ENCODE data around the gene NHERF2.

NHERF2 gene

DNA sequence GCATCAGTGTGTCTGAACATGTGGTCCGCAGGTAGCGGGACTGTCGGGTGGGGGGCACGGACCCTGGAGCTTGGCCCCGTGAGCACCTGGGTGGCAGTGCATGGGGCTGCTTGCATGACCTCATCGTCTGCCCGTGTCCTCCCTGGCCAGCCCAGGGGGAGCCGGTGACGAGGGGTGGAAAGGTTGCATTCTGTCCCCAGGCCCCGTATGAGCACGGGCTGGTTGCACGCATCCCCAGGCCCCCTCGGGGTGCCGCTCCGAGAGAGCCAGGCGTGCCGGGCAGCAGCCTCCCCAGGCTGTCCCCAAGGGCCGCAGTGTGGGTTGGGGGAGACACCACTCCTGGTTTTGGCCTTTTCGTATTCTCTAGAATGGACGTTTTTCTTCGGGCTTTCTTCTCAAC is 51.0 kb downstream of the NHERF2 start:
- Histone ChIP-seq H3K4me1 (ENCODE audit: control insufficient read depth, low read depth, low read length) (no peaks in the 10 kb centered on the region), H3K9ac (ENCODE audit: low read length) (no peak overlapping the region), H3K27me3 (ENCODE audit: control insufficient read depth, insufficient read depth, low read length) (no peaks in the 10 kb centered on the region), H3K4me3 (ENCODE audit: low read length) (no peak overlapping the region), H3K27ac (ENCODE audit: low read length) (no peak overlapping the region), H3K9me3 (ENCODE audit: control insufficient read depth, low read depth, low read length) (no peaks in the 10 kb centered on the region), H3K36me3 (ENCODE audit: control insufficient read depth, low read depth, low read length) (peaks cover 10% of the 10 kb centered on the region)

DNA sequence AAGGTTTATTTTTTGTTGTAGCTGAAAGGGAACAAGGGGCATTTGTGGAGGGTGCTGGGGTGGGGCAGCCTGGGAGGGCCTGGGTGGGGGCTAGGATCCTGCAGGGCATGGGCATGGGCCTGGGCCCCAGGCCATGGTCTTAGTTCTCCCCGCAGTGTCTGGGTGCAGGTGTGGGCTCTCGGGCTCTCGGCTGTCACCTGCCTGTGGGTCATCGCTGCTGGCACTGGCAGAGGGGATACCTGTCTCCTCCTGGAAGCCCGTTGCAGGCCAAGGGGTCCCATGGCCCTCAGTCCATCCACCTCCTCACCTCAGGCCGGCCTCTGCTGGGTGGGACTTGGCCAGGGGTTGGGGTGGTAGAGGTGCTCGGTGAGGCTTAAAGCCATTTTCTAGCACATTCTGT is 51.4 kb downstream of the NHERF2 start:
- Histone ChIP-seq H3K36me3 (ENCODE audit: control insufficient read depth, low read depth, low read length) (peaks cover 6% of the 10 kb centered on the region), H3K27me3 (ENCODE audit: control insufficient read depth, insufficient read depth, low read length) (no peaks in the 10 kb centered on the region), H3K4me1 (ENCODE audit: control insufficient read depth, low read depth, low read length) (no peaks in the 10 kb centered on the region), H3K9me3 (ENCODE audit: control insufficient read depth, low read depth, low read length) (no peaks in the 10 kb centered on the region), H3K27ac (ENCODE audit: low read length) (no peak overlapping the region), H3K9ac (ENCODE audit: low read length) (no peak overlapping the region), H3K4me3 (ENCODE audit: low read length) (no peak overlapping the region)

DNA sequence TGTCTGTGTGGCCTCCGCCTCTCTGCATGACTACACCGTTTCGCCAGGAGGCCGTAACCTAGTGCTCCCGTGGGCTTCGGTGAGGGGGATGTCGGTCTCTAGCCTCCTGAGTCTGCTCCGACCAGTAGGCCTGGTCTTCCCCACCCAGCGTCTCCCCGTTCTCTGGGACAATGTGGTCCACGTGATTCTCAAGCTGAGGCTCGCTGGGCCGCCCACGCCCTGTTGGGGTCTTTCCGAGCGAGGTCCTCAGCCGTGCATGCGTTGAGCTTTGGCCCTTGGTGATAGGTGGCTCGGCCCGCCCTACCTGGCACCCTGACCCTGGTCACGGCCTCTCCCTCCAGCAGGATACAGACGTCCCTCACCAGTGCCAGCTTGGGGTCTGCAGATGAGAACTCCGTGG is 52.0 kb downstream of the NHERF2 start:
- Histone ChIP-seq H3K36me3 (ENCODE audit: control insufficient read depth, low read depth, low read length) (peaks cover 4% of the 10 kb centered on the region), H3K9me3 (ENCODE audit: control insufficient read depth, low read depth, low read length) (no peaks in the 10 kb centered on the region), H3K27me3 (ENCODE audit: control insufficient read depth, insufficient read depth, low read length) (no peaks in the 10 kb centered on the region), H3K4me1 (ENCODE audit: control insufficient read depth, low read depth, low read length) (no peaks in the 10 kb centered on the region), H3K9ac (ENCODE audit: low read length) (no peak overlapping the region), H3K4me3 (ENCODE audit: low read length) (no peak overlapping the region), H3K27ac (ENCODE audit: low read length) (no peak overlapping the region)

DNA sequence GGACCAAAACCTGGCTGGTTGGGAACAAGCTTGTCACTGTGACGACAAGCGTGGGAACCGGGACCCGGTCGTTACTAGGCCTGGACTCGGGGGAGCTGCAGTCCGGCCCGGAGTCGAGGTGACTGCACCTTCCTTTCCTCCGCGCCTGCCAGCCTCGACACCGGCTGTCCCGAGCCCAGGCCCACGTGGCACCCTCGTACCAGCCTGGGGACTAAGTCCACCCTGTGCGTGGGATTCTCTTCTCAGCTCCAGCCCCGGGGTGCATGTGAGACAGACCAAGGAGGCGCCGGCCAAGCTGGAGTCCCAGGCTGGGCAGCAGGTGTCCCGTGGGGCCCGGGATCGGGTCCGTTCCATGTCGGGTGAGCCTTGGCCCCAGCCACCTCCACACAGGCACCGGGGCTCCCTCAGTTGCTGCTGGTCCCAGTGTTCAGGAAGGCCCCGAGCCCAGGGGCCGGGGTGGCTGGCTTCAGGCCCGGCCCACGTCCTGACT is 52.7 kb downstream of the NHERF2 start:
- Histone ChIP-seq H3K36me3 (ENCODE audit: control insufficient read depth, low read depth, low read length) (peaks cover 4% of the 10 kb centered on the region), H3K9me3 (ENCODE audit: control insufficient read depth, low read depth, low read length) (no peaks in the 10 kb centered on the region), H3K9ac (ENCODE audit: low read length) (no peak overlapping the region), H3K4me1 (ENCODE audit: control insufficient read depth, low read depth, low read length) (no peaks in the 10 kb centered on the region), H3K27ac (ENCODE audit: low read length) (no peak overlapping the region), H3K4me3 (ENCODE audit: low read length) (no peak overlapping the region), H3K27me3 (ENCODE audit: control insufficient read depth, insufficient read depth, low read length) (no peaks in the 10 kb centered on the region)

DNA sequence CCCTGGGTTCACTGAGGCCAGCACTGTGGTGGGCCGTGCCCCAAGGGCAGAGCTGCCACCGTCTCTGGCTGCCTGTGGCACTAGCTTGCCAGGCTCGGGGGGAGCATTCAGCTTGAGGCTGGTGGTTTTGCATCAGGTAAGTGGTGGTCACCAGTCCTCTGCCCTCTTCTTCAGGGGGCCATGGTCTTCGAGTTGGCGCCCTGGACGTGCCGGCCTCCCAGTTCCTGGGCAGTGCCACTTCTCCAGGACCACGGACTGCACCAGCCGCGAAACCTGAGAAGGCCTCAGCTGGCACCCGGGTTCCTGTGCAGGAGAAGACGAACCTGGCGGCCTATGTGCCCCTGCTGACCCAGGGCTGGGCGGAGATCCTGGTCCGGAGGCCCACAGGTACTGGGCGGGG is 53.3 kb downstream of the NHERF2 start:
- Histone ChIP-seq H3K27me3 (ENCODE audit: control insufficient read depth, insufficient read depth, low read length) (no peaks in the 10 kb centered on the region), H3K27ac (ENCODE audit: low read length) (no peak overlapping the region), H3K9me3 (ENCODE audit: control insufficient read depth, low read depth, low read length) (no peaks in the 10 kb centered on the region), H3K9ac (ENCODE audit: low read length) (no peak overlapping the region), H3K4me3 (ENCODE audit: low read length) (no peak overlapping the region), H3K4me1 (ENCODE audit: control insufficient read depth, low read depth, low read length) (no peaks in the 10 kb centered on the region), H3K36me3 (ENCODE audit: control insufficient read depth, low read depth, low read length) (peaks cover 4% of the 10 kb centered on the region)

DNA sequence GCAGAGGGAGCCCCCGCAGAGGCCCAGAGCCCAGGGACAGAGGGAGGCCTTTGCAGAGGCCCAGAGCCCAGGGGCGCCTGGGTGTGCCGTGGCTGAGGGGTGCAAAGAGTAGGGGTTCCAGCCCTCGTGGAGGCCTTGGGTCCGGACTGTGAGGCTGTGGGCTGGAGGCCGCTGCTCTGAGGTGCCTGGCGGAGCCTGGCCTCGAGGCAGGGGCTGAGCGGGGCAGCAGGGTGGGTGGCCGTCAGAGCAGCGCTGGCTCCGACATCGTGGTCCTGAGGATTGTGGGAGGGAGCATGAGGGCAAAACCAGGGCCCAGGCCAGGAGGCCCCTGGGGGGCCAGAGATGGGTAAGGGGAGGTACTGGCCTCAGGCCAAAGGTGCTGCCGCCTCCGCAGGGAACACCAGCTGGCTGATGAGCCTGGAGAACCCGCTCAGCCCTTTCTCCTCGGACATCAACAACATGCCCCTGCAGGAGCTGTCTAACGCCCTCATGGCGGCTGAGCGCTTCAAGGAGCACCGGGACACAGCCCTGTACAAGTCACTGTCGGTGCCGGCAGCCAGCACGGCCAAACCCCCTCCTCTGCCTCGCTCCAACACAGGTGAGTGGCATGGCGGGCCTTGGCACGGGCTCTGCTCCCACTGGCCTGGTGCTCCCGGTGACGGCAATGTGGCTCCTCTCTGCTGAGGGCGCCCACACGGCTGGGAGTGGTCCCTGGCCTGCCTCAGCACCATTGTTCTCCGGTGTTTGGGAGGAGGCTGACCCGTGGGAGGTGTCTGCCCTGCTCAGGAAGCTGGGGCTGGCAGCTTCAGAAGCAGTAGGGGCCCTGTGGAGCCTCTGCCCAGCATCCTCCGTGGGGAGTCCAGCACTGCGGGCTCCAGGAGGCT is 54.7 kb downstream of the NHERF2 start:
- Histone ChIP-seq H3K4me1 (ENCODE audit: control insufficient read depth, low read depth, low read length) (no peaks in the 10 kb centered on the region), H3K9me3 (ENCODE audit: control insufficient read depth, low read depth, low read length) (no peaks in the 10 kb centered on the region), H3K9ac (ENCODE audit: low read length) (no peak overlapping the region), H3K27ac (ENCODE audit: low read length) (no peak overlapping the region), H3K4me3 (ENCODE audit: low read length) (no peak overlapping the region), H3K27me3 (ENCODE audit: control insufficient read depth, insufficient read depth, low read length) (no peaks in the 10 kb centered on the region), H3K36me3 (ENCODE audit: control insufficient read depth, low read depth, low read length) (peaks cover 4% of the 10 kb centered on the region)

DNA sequence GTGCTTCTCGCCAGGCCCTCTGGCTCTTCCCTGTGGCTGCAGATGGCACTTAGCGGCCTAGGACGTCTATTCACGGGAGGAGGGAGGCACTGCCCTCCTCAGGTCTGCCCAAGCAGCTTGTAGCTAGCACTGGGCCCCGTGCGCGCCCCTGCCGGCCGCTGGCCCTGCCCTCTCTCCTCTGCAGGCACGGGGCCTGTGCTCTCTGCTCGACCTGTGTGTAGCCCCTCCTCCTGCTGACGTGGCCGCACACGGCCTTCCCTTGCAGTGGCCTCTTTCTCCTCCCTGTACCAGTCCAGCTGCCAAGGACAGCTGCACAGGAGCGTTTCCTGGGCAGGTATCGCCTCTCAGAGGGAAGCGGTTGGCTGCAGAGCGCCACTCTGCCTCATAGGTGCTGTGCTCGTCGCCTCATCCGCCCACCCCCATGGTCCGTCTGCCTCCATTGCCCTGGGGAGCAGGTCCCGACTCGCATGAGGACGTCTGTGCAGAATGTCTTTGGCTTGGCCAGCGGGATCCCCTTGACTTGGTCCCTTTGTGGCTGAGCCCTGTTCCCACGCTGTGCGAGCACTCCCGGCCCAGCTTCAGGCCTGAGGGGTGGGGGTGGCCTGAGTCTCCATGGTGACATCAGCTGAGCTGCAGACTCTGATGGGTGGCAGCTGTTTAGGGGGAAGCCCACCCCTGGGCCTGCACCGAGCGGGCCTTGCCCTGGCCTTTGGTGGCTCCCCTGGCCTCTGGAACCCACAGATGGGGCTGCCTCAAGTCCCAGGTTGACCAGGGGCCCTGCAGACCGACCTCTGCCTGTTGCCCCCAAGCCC is 55.7 kb downstream of the NHERF2 start:
- Histone ChIP-seq H3K9ac (ENCODE audit: low read length) (no peak overlapping the region), H3K9me3 (ENCODE audit: control insufficient read depth, low read depth, low read length) (no peaks in the 10 kb centered on the region), H3K36me3 (ENCODE audit: control insufficient read depth, low read depth, low read length) (peaks cover 4% of the 10 kb centered on the region), H3K27ac (ENCODE audit: low read length) (no peak overlapping the region), H3K4me3 (ENCODE audit: low read length) (no peak overlapping the region), H3K27me3 (ENCODE audit: control insufficient read depth, insufficient read depth, low read length) (no peaks in the 10 kb centered on the region), H3K4me1 (ENCODE audit: control insufficient read depth, low read depth, low read length) (no peaks in the 10 kb centered on the region)

DNA sequence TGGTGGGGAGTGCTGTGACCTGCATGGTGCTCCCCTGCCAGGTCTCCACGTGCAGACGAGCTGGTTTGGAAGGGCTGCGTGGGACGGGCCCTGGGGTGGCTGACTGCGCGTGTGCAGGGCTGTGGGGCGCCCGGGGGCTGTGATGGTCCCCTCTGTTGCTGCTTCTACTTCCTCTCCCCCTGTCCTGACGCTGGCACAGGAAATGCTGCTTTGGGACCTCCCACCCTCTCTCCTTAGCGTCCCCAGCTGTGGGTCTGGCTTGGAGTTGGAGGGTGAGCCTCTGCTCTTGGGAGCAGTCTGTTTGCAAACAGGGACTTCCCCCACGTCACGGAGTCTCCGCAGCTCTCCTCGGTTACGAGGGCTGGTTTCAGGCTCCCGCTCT is 56.3 kb downstream of the NHERF2 start:
- Histone ChIP-seq H3K27me3 (ENCODE audit: control insufficient read depth, insufficient read depth, low read length) (no peaks in the 10 kb centered on the region), H3K4me1 (ENCODE audit: control insufficient read depth, low read depth, low read length) (no peaks in the 10 kb centered on the region), H3K27ac (ENCODE audit: low read length) (no peak overlapping the region), H3K9me3 (ENCODE audit: control insufficient read depth, low read depth, low read length) (no peaks in the 10 kb centered on the region), H3K36me3 (ENCODE audit: control insufficient read depth, low read depth, low read length) (peaks cover 4% of the 10 kb centered on the region), H3K9ac (ENCODE audit: low read length) (no peak overlapping the region), H3K4me3 (ENCODE audit: low read length) (no peak overlapping the region)

DNA sequence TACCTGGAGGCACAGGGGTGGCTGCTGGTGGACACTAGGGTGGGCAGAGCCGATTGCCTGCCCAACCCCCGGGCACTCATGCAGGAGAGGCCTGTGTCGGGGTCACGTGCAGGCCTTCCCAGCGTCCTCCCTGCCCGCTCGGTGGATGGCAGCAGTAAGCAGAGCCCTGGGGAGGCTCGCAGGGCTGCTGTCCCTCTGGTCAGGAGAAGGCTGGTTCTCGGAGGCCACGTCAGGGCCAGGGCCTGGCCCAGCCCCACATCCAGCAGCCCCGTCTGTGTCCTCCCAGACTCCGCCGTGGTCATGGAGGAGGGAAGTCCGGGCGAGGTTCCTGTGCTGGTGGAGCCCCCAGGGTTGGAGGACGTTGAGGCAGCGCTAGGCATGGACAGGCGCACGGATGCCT is 56.7 kb downstream of the NHERF2 start:
- Histone ChIP-seq H3K4me1 (ENCODE audit: control insufficient read depth, low read depth, low read length) (no peaks in the 10 kb centered on the region), H3K4me3 (ENCODE audit: low read length) (no peak overlapping the region), H3K9me3 (ENCODE audit: control insufficient read depth, low read depth, low read length) (no peaks in the 10 kb centered on the region), H3K27me3 (ENCODE audit: control insufficient read depth, insufficient read depth, low read length) (no peaks in the 10 kb centered on the region), H3K36me3 (ENCODE audit: control insufficient read depth, low read depth, low read length) (peaks cover 6% of the 10 kb centered on the region), H3K27ac (ENCODE audit: low read length) (no peak overlapping the region), H3K9ac (ENCODE audit: low read length) (no peak overlapping the region)

DNA sequence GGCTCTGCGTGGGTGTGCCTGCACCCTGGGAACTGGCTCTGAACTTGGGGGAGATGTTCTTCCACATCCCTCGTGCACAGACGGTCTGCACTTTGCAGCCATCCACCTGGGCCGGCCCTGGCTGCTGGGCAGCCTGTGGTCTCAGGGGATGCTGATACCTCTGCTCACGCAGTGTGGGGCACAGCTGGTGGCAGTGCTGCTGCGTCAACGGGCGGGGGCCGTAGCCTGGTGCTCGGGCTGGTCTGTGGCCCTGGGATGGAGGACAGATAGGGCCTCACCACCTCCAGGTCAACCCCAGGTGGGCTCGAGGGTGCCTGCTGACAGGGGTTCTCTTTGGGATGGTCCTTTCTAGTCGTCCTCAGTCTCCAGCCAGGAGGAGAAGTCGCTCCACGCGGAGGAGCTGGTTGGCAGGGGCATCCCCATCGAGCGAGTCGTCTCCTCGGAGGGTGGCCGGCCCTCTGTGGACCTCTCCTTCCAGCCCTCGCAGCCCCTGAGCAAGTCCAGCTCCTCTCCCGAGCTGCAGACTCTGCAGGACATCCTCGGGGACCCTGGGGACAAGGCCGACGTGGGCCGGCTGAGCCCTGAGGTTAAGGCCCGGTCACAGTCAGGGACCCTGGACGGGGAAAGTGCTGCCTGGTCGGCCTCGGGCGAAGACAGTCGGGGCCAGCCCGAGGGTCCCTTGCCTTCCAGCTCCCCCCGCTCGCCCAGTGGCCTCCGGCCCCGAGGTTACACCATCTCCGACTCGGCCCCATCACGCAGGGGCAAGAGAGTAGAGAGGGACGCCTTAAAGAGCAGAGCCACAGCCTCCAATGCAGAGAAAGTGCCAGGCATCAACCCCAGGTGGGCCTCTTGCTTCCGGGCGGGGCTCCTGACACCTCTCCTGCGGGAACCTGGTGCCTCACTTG is 57.4 kb downstream of the NHERF2 start:
- H3K9ac ChIP-seq (ENCODE audit: low read length) = no peak overlapping the region
- no peaks in the 10 kb centered on the region for H3K4me1 ChIP-seq (ENCODE audit: control insufficient read depth, low read depth, low read length)
- no peak overlapping the region for H3K4me3 ChIP-seq (ENCODE audit: low read length)
- H3K9me3 ChIP-seq (ENCODE audit: control insufficient read depth, low read depth, low read length) = no peaks in the 10 kb centered on the region
- H3K27ac ChIP-seq (ENCODE audit: low read length) = no peak overlapping the region
- no peaks in the 10 kb centered on the region for H3K27me3 ChIP-seq (ENCODE audit: control insufficient read depth, insufficient read depth, low read length)
- peaks cover 13% of the 10 kb centered on the region for H3K36me3 ChIP-seq (ENCODE audit: control insufficient read depth, low read depth, low read length)

All from iPS-18a (cell line).